ENCODE data around the gene ADAM20.
"Not testable (repeated sequence)": the region's sequence is repeated elsewhere in the genome, so short reads cannot be mapped to it uniquely, and the experiment has no call there.

ADAM20 gene

DNA sequence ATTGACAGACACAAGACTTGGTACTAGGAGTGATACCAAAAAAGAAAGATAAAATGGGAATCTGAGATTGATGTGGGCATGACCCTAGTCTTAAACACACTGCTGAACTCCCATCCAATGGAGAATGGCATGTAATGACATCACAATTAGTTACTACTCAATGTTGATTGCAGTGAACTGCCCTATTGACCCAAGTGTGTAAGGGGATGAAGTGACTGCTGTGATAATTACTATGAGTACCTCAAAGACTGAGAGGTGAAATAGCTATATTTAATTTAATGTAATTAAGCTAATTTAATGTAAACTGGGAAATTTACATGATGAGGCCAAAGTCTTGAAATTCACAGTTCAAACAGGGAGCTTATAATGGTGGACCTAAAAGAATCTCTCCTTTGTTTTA lies at the start of gene ADAM20:
Gene ADAM20, minus strand, starts transcription at position 101 of the 400 bp plus-strand sequence. CDS start 10,247 bp downstream, outside the sequence.
- no peak for DNase-seq

DNA sequence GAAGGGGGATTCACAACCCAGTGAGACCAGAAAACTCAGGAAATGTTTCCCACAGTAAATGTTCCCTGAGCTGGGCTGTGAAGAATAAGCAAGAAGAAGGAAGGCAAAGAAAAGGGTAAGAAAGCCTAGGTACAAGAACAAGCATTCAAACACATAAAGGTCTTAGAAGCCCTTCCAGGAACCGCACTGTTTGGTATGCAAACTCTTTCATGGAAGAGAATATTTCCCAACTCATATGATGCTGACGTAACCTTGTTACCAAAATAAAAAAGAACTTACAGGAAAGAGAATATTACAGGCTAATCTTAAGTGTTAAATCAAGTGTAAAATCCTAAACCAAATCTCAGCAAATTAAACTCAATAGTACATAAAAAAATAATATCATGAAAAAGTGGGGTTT lies 42.1 kb upstream of the ADAM20 start:
- DNase-seq: no peak

DNA sequence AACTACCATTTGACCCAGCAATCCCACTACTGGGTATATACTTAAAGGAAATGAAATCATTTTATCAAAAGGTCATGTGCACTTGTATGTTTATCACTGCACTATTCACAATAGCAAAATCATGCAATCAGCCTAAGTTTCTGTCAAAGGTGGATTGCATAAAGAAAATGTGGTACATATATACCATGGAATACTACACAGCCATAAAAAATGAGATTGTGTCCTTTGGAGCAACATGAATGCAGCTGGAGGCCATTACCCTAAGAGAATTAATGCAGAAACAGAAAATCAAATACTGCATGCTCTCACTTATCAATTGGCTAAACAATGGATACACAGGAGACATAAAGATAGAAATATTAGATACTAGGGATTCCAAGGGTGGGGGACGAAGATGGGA lies 38.2 kb upstream of the ADAM20 start:
- no peak for DNase-seq

DNA sequence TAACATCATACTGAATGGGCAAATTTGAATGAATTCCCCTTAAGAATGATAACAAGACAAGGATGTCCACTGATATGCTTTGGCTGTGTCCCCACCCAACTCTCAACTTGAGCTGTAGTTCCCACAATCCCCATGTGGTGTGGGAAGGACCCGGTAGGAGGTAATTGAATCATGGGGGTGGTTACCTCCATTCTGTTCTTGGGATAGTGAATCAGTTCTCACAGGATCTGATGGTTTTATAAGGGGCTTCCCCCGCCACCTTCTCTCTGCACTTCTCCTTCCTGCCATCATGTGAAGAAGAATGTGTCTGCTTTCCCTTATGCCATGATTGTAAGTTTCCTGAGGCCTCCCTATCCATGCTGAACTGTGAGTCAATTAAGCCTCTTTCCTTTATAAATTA lies 36.3 kb upstream of the ADAM20 start:
- no peak for DNase-seq

DNA sequence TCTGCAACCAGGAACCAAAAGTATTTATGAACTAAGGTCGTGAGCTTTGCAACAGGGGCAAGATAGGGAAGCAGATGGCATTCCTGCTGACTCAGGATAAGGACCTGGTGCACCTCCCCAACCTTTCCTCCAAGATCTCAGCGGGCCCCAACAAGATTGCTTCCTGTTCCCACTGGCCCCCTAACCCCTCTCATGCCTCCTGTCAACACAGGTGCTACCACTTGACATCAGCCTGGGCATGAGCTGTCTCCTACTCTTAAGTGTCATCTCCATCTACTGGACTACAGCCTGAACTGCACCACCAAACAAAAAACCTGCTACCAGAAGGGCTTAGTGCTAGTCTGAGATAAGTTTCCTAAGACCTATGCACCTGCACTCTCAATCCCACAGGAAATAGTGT lies 33.0 kb upstream of the ADAM20 start:
- DNase-seq: no peak

DNA sequence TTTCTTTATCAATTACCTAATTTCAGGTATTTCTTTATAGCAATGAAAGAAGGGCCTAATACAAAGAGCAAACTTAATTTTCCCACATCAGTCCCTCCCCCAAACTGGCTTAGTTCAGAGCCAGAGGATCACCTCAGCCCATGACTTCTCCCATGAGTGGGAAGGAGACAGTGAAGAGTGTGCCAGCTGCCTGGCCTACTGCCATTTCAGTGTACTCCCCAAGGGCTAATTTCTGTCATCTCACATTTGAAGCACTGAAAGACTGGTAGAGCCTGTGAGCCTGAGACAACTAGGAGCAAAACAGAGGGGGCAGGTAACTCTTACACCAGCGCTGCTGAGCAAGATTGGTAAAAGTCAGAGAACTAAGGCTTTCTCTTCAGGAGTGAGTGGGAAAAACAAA lies 29.1 kb upstream of the ADAM20 start:
- no peak for DNase-seq

DNA sequence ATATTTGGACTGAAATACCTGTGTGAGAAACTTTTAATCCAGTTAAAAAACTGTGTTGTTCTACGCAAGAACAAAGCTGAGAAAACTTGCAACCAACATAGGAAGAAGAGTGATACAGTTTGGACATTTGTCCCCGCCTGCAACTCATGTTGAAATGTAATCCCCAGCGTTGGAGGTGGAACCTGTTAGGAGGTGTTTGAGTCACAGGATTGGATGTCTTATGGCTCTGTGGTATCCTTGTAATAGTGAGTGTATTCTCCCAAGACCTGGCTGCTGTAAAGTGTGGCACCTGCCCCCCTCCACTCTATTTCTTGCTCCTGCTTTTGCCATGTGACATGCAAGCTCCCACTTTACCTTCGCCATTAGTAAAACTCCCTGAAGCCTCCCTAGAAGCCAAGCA lies 28.6 kb upstream of the ADAM20 start:
- DNase-seq: no peak

DNA sequence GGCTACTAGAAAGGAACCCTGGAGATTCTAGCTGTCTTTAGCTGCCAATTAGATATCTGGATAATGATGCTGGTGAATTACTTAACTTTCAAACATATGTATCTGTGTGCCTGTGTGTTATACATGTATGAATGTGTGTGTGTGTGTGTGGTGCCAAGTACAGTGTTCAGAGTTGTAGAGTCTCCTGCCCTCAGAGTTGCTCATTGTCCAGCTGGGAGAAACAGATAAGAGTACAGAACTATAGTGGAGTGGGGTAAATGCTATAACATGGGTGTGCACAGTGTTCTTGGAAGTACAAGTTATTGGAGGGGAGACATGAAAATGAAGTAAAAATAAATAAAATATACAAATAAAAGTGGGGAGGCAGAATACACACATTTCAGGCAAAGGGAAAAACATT lies 23.6 kb upstream of the ADAM20 start:
- no peak for DNase-seq

DNA sequence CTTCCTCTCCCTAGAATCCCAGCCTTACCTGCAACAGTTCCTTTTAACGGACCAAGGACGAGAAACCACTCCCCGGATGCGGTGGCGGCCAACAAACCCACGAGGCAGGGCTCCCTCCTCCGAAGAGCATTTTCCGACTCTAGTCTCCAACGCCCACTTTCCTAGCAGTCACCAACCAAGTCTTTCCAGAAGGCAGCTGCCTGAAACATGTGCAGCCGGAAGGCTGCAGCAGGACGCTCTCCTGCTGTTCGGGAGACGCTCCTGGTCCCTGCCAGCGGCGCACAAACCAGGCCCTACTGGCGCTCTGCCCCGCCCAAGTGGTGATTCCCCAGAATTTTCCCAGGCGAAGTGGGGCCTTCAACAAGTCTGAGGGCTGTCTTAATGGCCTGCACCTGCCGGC lies 21.1 kb upstream of the ADAM20 start:
- no peak for DNase-seq

DNA sequence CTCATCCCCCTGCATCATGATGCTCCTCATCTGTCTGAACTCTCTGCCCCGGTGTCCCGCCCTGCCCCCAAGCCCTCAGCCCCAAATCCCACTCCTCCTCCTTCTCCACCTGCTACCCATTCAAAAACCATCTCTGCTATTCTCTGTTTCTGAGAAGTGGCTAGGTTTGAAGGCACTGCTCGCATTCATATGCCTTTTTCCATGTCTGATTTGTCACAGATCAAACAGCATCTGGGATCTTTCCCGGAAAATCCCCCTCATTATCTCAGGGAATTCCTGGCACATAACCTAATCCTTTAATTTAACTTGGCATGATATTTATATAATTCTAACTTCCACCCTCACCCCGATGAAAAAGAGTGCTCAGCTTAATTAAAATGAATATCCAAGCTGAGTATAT lies 3.3 kb upstream of the ADAM20 start:
- DNase-seq: no peak

DNA sequence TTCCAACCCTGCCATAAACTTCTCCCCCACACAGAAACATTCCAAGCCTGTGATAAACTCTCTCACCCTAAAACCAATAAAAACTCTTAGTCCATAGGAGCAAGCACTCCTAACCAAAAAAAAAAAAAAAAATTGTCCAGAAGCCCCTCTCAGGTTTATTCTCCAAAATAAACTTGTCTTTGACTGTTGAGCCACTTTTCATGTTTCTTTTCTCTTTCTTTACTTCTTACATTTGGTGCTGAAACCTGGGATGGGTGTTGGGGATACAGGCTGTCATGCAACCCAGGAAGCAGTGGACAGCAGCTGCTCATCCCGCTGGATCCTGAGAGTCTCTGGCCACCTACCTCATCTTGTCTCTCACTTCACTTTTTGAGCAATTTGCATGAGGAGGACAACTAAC lies 2.0 kb upstream of the ADAM20 start:
- no peak for DNase-seq

DNA sequence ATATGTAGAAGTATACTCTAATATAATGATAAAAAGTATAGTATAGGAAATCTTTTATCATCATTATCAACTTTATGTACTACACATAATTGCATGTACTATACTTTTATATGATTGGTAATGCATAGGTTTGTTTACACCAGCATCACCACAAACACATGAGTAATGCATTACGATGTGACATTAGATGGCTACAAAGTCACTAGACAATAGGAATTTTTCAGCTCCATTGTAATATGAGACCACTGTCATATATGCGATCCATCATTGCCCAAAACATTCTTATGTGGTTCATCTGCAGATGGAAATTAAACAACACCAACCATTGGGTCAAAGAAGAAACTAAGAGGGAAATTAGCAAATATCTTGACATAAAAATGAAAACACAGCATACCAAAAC lies 4.4 kb downstream of the ADAM20 start:
- DNase-seq: no peak

DNA sequence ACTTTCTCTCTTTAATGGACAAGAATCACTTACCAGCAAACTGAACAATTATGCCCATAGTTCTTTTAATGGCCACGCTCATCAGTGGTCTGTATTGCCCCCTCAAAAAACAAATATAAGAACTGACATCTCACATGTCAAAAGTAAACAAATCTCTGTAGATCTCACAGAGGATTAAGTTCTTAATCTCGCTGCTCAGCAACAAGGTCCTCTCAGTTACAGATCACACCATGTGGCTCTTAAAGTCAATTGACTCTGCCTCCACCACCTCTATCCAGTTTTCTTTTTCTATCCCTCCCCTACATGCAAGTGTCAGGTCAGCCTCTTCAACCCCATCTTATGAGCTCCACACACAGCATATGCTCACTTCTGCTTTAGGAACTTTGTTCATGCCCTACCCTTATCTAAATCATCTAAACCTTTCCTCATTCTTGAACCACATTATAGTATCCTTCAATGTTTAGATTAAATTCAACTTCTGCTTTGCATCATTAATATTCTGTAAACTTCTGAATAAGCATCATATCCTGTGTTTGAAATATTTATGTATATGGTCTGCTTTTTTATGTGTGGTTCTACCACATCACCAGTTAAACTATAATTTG lies 7.2 kb downstream of the ADAM20 start:
- no peak for DNase-seq

DNA sequence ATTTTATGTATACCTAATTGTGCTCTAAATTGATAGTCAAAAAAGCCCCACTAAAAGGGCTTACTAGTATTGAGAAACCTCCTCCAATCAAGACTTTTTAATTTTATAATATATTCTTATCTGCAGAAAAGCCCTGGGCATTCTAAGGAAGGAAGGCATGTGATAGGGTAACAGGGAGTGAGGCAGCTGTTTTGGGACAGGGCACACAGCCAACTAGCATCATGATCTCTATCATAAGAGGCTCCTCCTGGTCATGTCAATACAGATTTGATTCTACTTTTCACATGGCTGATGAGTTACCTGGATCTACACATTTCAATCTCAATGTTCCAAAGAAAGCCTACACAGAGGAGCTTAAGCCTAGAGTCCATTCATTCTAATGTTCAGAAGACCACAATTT lies 9.1 kb downstream of the ADAM20 start:
- DNase-seq: no peak

DNA sequence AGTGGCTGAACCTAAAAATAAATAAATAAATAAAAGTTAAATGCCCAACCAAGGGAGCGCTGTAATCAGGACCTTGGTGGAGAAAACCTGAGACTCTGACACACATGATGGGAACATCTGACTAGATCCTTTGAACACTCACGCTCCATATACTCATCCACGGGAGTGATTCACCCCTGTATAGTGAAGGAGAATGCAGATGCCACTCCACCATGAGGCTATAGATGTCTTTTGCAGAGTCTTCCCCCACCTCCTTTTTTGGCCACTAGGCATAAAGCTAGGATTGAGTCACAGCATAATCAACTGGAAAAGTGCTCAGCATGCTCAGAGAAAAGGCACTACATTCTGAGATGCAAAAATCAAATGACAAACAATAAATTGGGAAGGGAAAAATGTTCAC lies 19.0 kb downstream of the ADAM20 start:
- no peak for DNase-seq

DNA sequence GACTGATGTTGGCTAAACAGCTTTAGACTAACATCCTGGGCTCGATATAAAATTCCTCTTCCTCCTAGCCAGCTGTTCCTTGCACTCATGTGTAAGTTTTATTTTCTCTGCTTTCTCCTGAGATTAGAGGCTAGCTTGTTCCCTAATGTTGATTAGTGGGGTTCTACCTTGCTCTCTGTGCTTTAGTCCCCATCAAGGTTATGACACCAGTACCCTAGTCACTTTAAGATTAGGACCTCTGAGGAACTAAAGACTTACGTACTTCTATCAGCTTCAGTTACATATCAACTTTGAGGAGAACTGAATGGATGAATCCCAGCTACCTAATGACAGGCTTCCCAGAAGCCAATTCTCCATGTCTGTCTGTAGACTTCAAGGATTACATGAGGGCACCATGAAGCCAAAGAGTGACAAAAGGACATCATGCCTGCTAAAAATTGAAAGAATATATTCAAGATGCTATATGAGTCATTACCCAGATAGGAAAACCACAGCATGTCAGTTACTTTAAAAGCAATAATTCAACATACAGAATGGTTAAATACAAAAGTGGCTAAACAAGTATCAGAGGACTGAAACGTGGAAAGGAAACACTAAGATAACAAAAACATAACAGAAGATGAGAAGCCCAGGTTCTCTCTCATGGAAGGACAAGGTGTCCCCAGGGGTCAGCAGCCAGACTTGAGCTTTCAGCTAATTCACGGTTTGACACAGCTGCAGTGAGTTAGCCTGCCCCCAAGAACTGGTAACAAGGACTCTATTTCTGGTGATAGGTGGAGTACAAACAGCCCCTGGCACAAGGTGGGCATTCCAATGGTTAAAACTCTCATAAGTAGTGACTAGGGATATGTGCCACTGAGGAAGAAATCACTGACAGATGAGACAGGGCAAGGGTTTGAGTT lies 20.4 kb downstream of the ADAM20 start:
- DNase-seq: no peak

DNA sequence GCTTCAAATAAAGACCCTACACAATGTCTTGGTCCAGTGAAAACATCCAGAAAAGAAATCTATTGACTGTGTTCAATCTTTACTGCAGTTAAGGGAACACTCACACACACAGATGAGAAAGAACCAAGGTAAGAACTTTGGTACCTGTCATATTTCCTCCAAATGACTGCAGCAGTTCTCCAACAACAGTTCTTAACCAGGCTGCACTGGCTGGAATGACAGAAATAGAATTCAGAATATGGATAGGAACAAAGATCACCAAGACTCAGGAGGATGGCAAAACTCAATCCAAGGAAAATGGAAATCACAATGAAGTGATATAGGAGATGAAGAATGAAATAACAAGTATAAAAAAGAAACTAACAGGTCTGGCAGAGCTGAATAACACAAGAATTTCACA lies 36.6 kb downstream of the ADAM20 start:
- DNase-seq: no peak

DNA sequence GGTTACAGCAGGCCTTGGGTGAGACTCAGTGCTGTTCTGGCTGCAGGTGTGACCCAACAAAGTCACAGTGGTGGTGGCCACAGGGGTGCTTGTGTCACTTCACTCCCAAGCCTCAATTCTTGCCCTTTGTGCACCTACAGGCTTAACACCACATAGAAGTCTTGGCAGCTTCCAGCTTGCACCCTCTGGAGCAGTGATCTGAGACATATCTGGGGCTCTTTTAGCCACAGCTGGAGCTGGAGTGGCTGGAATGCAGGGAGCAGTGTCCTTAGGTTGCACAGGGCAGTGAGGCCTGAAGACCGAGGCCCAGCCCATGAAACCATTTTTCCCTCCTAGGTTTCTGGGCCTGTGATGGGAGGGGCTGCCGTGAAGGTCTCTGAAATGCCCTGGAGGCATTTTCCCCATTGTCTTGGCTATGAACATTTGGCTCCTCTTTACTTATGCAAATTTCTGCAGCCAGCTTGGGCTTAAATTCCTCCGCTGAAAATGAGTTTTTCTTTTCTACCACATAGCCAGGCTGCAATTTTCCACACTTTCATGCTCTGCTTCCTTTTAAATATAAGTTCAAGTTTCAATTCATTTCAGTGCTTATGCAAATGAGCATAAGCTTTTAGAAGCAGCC lies 45.1 kb downstream of the ADAM20 start:
- no peak for DNase-seq

DNA sequence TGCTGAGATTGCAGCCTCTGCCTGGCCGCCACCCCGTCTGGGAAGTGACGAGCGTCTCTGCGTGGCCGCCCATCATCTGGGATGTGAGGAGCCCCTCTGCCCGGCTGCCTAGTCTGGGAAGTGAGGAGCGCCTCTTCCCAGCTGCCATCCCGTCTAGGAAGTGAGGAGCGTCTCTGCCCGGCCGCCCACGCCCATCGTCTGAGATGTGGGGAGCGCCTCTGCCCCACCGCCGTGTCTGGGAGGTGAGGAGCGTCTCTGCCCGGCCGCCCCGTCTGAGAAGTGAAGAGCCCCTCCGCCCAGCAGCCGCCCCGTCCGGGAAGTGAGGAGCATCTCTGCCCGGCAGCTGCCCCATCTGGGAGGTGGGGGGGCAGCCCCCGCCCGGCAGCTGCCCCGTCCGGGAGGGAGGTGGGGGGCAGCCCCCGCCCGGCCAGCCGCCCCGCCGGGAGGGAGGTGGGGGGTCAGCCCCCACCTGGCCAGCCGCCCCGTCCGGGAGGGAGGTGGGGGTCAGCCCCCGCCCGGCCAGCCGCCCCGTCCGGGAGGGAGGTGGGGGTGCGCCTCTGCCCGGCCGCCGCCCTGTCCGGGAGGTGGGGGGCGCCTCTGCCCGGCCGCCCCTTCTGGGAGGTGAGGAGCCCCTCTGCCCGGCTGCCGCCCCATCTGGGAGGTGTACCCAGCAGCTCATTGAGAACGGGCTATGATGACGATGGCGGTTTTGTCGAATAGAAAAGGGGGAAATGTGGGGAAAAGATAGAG lies 57.3 kb downstream of the ADAM20 start:
- DNase-seq: not testable (repeated sequence)

DNA sequence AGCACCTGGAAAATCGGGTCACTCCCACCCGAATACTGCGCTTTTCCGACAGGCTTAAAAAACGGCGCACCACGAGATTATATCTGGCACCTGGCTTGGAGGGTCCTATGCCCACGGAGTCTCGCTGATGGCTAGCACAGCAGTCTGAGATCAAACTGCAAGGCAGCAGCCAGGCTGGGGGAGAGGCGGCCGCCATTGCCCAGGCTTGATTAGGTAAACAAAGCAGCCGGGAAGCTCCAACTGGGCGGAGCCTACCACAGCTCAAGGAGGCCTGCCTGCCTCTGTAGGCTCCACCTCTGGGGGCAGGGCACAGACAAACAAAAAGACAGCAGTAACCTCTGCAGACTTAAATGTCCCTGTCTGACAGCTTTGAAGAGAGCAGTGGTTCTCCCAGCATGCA lies 59.3 kb downstream of the ADAM20 start:
- not testable (repeated sequence) for DNase-seq

DNA sequence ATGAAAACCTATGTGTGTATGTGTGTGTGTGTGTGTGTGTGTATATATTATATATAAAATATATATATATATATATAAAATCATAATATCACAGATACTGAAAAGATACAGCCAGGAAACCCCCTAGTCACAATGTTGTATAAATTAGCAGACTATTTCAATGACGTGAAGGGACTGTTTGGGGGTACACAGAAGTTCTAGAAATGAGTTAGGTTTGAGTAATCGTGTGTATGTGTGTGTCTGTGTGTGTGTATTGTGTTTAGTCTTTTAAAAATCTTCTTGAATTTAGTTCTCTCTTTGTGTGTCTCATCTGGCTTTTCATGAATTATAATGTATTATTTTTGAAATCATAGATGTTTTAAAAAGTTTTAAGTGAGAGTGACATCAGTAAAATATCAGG lies 61.0 kb downstream of the ADAM20 start:
- no peak for DNase-seq
